ENCODE data around the gene MACROD2. TPM values are rescaled to one million over a fixed set of nuclear protein-coding genes. Genes with fewer than 3 reads are reported as not detected.

MACROD2 gene
- total and polyA plus RNA-seq, 2 of the 4 experiments (the other 2 are of a cell fraction): not detected

DNA sequence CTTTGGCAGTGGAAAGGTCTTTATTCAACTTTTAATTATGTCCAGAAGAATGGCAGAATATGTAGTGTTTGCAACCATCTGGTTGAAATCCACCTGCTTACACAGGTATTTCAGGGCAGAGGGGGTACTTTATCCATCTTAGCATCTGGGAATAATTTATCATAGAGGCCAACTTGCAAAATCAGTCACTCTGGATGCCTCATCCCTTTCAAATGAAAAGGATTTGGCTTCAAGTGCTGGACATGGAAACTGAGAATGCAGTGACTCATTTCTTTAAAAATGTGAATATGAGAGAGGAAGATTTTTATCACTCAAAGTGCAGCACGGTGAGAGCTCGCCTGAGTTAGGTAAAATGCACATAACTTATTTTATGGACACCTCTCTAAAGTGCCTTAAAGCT is 1819.6 kb downstream of the MACROD2 start:
- no peak overlapping the region for H2AK9ac ChIP-seq (replicated peaks; ENCODE audit: low read depth, low read length, poor library complexity)
- ChIA-PET CTCF (no interaction called here), POLR2A (ENCODE audit: unreplicated experiment) (no interaction called here)
- no peak overlapping the region for H3K4me3 ChIP-seq (ENCODE audit: insufficient read depth, low read depth, low read length)
- no peaks in the 10 kb centered on the region; the same call in 1 of the 2 replicates for H3K9me3 ChIP-seq (ENCODE audit: control insufficient read depth, insufficient read depth, low read length)
- no peak overlapping the region for H3K9ac ChIP-seq (ENCODE audit: low read depth, low read length)
- H3K14ac ChIP-seq (replicated peaks; ENCODE audit: low read depth, low read length): no peak overlapping the region
- in situ Hi-C loops (cut with MboI; ENCODE audit: low sequenced_read_pairs) (no loop called here), dilution Hi-C loops (cut with HindIII; ENCODE audit: low sequenced_read_pairs, unreplicated experiment) (no loop called here), intact Hi-C loops (cut with micrococcal nuclease) (no loop called here)
- H3K18ac ChIP-seq (ENCODE audit: low read depth, low read length): no peak overlapping the region
- DNase-seq (no peak), ATAC-seq (ENCODE audit: low read depth) (no peak)
- H2AK5ac ChIP-seq (ENCODE audit: low read depth, low read length): no peak overlapping the region
- H2BK5ac ChIP-seq (ENCODE audit: low read depth, low read length, poor library complexity, severe bottlenecking): no peak overlapping the region
- H2BK15ac ChIP-seq (ENCODE audit: low read depth, low read length): no peak overlapping the region
- no peaks in the 10 kb centered on the region for H3K9me1 ChIP-seq (ENCODE audit: insufficient read depth, low read length)
- no peaks in the 10 kb centered on the region for H3K36me3 ChIP-seq (ENCODE audit: control insufficient read depth, insufficient read depth, low read length)
- H3K4me2 ChIP-seq (ENCODE audit: low read depth, low read length): no peak overlapping the region
- no TSS peak for BruUV-seq (replicated peaks)
- no peaks in the 10 kb centered on the region for H3K27me3 ChIP-seq (ENCODE audit: control insufficient read depth, insufficient read depth, low read length)
- no peak overlapping the region for H3K27ac ChIP-seq (ENCODE audit: insufficient read depth, low read length)
- H2AFZ ChIP-seq (replicated peaks; ENCODE audit: low read length, poor library complexity): no peak overlapping the region
- no CpG with 5 or more reads among the region's 2 CpGs for WGBS, 2 experiments (ENCODE audit: extremely low coverage in 2 of 2, insufficient read length in 1 of 2)
- no peaks in the 10 kb centered on the region for H3K4me1 ChIP-seq (ENCODE audit: control insufficient read depth, insufficient read depth, low read length)
- H2BK120ac ChIP-seq (ENCODE audit: low read depth, low read length): no peak overlapping the region
- H3K56ac ChIP-seq (ENCODE audit: extremely low read depth, insufficient read depth, low read length): no peak overlapping the region
- H4K91ac ChIP-seq (ENCODE audit: insufficient read depth, low read depth, low read length): no peak overlapping the region
- H3K79me1 ChIP-seq (ENCODE audit: low read depth in 1 of 2, low read length in 2 of 2): no peaks in the 10 kb centered on the region
- TF ChIP-seq SMC3 (IDR thresholded peaks at IDR 0.05; ENCODE audit: low read depth, low read length): no peak
- TF ChIP-seq CEBPB (IDR thresholded peaks at IDR 0.05; ENCODE audit: low read depth, low read length): no peak
- no peak for TF ChIP-seq NFE2L2 (IDR thresholded peaks at IDR 0.05; ENCODE audit: low read depth, low read length)
- no peak for TF ChIP-seq MAFK (IDR thresholded peaks at IDR 0.05; ENCODE audit: low read depth, low read length)
- TF ChIP-seq USF2 (IDR thresholded peaks at IDR 0.05; ENCODE audit: low read depth, low read length): no peak
- no peak for TF ChIP-seq FOS (IDR thresholded peaks at IDR 0.05; ENCODE audit: low read depth, low read length)
- TF ChIP-seq CHD1 (IDR thresholded peaks at IDR 0.05; ENCODE audit: low read depth, low read length): no peak
- no peak for TF ChIP-seq RCOR1 (IDR thresholded peaks at IDR 0.05; ENCODE audit: insufficient replicate concordance, low read length)
- no peak for TF ChIP-seq POLR2A (IDR thresholded peaks at IDR 0.05; ENCODE audit: low read depth, low read length)
- no peak for TF ChIP-seq MXI1 (IDR thresholded peaks at IDR 0.05; ENCODE audit: borderline replicate concordance, low read depth, low read length)
- TF ChIP-seq, protein P1, sequence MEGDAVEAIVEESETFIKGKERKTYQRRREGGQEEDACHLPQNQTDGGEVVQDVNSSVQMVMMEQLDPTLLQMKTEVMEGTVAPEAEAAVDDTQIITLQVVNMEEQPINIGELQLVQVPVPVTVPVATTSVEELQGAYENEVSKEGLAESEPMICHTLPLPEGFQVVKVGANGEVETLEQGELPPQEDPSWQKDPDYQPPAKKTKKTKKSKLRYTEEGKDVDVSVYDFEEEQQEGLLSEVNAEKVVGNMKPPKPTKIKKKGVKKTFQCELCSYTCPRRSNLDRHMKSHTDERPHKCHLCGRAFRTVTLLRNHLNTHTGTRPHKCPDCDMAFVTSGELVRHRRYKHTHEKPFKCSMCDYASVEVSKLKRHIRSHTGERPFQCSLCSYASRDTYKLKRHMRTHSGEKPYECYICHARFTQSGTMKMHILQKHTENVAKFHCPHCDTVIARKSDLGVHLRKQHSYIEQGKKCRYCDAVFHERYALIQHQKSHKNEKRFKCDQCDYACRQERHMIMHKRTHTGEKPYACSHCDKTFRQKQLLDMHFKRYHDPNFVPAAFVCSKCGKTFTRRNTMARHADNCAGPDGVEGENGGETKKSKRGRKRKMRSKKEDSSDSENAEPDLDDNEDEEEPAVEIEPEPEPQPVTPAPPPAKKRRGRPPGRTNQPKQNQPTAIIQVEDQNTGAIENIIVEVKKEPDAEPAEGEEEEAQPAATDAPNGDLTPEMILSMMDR (conservative IDR thresholded peaks at IDR 0.05; ENCODE audit: low read depth, low read length): no peak
- no peak for TF ChIP-seq BHLHE40 (IDR thresholded peaks at IDR 0.05; ENCODE audit: low read depth, low read length)
- TF ChIP-seq RAD21 (IDR thresholded peaks at IDR 0.05; ENCODE audit: low read length): no peak
- TF ChIP-seq ELK1 (IDR thresholded peaks at IDR 0.05; ENCODE audit: borderline replicate concordance, low read depth, low read length): no peak
- TF ChIP-seq MAZ (IDR thresholded peaks at IDR 0.05; ENCODE audit: borderline replicate concordance, low read depth, low read length): no peak
- no peak for TF ChIP-seq RFX5 (IDR thresholded peaks at IDR 0.05; ENCODE audit: low read depth, low read length)
- H4K5ac ChIP-seq (ENCODE audit: low read depth, low read length): no peak overlapping the region
- H3K23ac ChIP-seq (ENCODE audit: low read depth, low read length): no peak overlapping the region
- H2BK20ac ChIP-seq (ENCODE audit: low read depth, low read length): no peak overlapping the region
- H4K8ac ChIP-seq (ENCODE audit: low read depth in 2 of 2, low read length in 2 of 2): no peak overlapping the region
- H3K4ac ChIP-seq (ENCODE audit: low read depth, low read length): no peak overlapping the region
- H4K20me1 ChIP-seq (ENCODE audit: insufficient read depth, low read length): no peaks in the 10 kb centered on the region

Measured in IMR-90 (cell line).